Erythroblast (primary cell): Measurements from ENCODE around the gene RNF186.

Experiments used
- GATA1 ChIP-seq: IDR thresholded peaks from 2 replicates; pipeline ENCODE4 v1.6.1; 2011; ENCODE audit warnings: low read depth, mild to moderate bottlenecking, control low read depth, low read length, moderate library complexity
- POLR2A ChIP-seq: IDR thresholded peaks from 2 replicates; pipeline ENCODE4 v1.6.1; 2011; ENCODE audit warnings: mild to moderate bottlenecking, low read length

DNA sequence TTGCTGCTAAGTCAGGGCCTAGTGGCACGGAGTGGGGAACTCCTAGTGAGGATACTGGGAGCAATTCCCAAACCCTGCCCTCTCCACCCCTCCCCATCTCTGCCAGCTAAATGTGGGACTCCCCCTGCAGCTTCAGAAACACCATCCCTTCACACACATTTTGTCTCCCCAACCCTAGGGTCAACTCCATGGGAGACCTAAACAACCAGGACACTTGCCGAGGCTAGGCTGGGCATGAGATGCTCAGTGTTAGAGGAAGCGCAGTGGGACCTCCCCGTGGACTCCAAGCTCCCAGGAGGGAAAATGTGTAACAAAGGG is 1.5 kb downstream of the RNF186 start:
- no peak for TF ChIP-seq POLR2A
- no peak for TF ChIP-seq GATA1
